HepG2 (cell line): ENCODE data around the gene DNAJC12. TPM values are rescaled to one million over a fixed set of nuclear protein-coding genes. Genes with fewer than 3 reads are reported as not detected.
A peak's percentile ranks its signal among the peaks of the same experiment; 100 is the strongest.

ENCODE experiments used
- CC2D1A ChIP-seq: sonication (generic); formaldehyde crosslinking; IDR thresholded peaks from 2 replicates; pipeline ENCODE4 v1.8.1; 2023; ENCODE audit warnings: mild to moderate bottlenecking, missing genetic modification reagents
- DDIT3 ChIP-seq: sonication (generic); formaldehyde crosslinking; IDR thresholded peaks from 2 replicates; pipeline ENCODE4 v1.4.0; 2020; ENCODE audit warnings: mild to moderate bottlenecking, missing genetic modification reagents
- FOXK1 ChIP-seq: sonication (generic); formaldehyde crosslinking; IDR thresholded peaks from 2 replicates; pipeline ENCODE4 v1.4.0; 2020; ENCODE audit warnings: low read depth, missing genetic modification reagents, borderline replicate concordance
- HDAC2 ChIP-seq: sonication (generic); formaldehyde crosslinking; IDR thresholded peaks from 2 replicates; pipeline ENCODE4 v1.4.0; 2020; ENCODE audit warnings: missing genetic modification reagents
- HMGXB4 ChIP-seq, 2 experiments: sonication (generic) in 1 of 2; formaldehyde crosslinking in 1 of 2; IDR thresholded peaks; 2 replicates each; pipeline versions ENCODE4 v1.4.0 to v1.6.1; 2018 to 2020; ENCODE audit warnings: missing genetic modification reagents in 2 of 2, borderline replicate concordance in 1 of 2, low read depth in 1 of 2, mild to moderate bottlenecking in 1 of 2, missing biosample characterization in 1 of 2
- KDM5A ChIP-seq: fragments of 200-600 bp; sonication (generic); IDR thresholded peaks from 2 replicates; pipeline ENCODE4 v1.7.0; 2018; ENCODE audit warnings: antibody characterized with exemption, mild to moderate bottlenecking, low read length, borderline replicate concordance
- KLF6 ChIP-seq: IDR thresholded peaks from 2 replicates; pipeline ENCODE4 v1.8.0; 2016; ENCODE audit warnings: missing biosample characterization, missing genetic modification reagents
- NFAT5 ChIP-seq: sonication (generic); formaldehyde crosslinking; IDR thresholded peaks from 2 replicates; pipeline ENCODE4 v1.4.0; 2020; ENCODE audit warnings: missing genetic modification reagents
- PHB2 ChIP-seq: fragments of 450-650 bp; IDR thresholded peaks from 2 replicates; pipeline ENCODE4 v1.6.1; 2018; ENCODE audit not compliant: partially characterized antibody
- RFX3 ChIP-seq: IDR thresholded peaks from 2 replicates; pipeline ENCODE4 v1.6.1; 2016; ENCODE audit warnings: missing biosample characterization, missing genetic modification reagents
- SOX5 ChIP-seq: IDR thresholded peaks from 2 replicates; pipeline ENCODE4 v1.6.1; 2016; ENCODE audit warnings: borderline replicate concordance
- SP4 ChIP-seq: sonication (generic); formaldehyde crosslinking; IDR thresholded peaks from 2 replicates; pipeline ENCODE4 v1.8.1; 2023; ENCODE audit warnings: mild to moderate bottlenecking, missing genetic modification reagents
- TSC22D2 ChIP-seq: sonication (generic); formaldehyde crosslinking; IDR thresholded peaks from 2 replicates; pipeline ENCODE4 v1.5.1; 2020; ENCODE audit warnings: missing genetic modification reagents, mild to moderate bottlenecking, borderline replicate concordance
- ZC3H13 ChIP-seq: sonication (generic); formaldehyde crosslinking; IDR thresholded peaks from 2 replicates; pipeline ENCODE4 v1.8.1; 2023; ENCODE audit warnings: mild to moderate bottlenecking, missing genetic modification reagents, moderate library complexity
- ZNF230 ChIP-seq: sonication (generic); formaldehyde crosslinking; IDR thresholded peaks from 2 replicates; pipeline ENCODE4 v1.4.0; 2020; ENCODE audit warnings: mild to moderate bottlenecking, missing genetic modification reagents
- ZNF333 ChIP-seq: sonication (generic); formaldehyde crosslinking; IDR thresholded peaks from 2 replicates; pipeline ENCODE4 v1.4.0; 2020; ENCODE audit warnings: mild to moderate bottlenecking, missing genetic modification reagents, borderline replicate concordance
- ZNF770 ChIP-seq: sonication (generic); formaldehyde crosslinking; IDR thresholded peaks from 2 replicates; pipeline ENCODE4 v1.5.0; 2020; ENCODE audit warnings: mild to moderate bottlenecking, missing genetic modification reagents
- polyA plus RNA-seq, 8 experiments: library from polyadenylated mRNA; depleted of rRNA in 3 of 8; stranded (reverse) in 7 of 8; unstranded in 1 of 8; fragments of >200 nt; fragmentation: Illumina TruSeq in 4 of 8; extraction: Trizol in 4 of 8; gene quantifications; 2 replicates each; pipeline versions ENCODE4 v1.2.1 to v1.2.3, GENCODE V29; 2011 to 2016; ENCODE audit warnings: low read depth in 4 of 8, missing spikeins in 1 of 8, mixed read lengths in 1 of 8; ENCODE audit not compliant: insufficient read depth in 1 of 8
- total RNA-seq, 5 experiments: library from RNA; depleted of rRNA; stranded (reverse); fragments of >200 nt; fragmentation: Illumina TruSeq; extraction: Trizol; gene quantifications; 2 replicates each; pipeline ENCODE4 v1.2.3, GENCODE V29; 2016; ENCODE audit warnings: low read depth in 1 of 5
- TF ChIP-seq, protein P1 (sequence below): sonication (generic); formaldehyde crosslinking; IDR thresholded peaks from 2 replicates; pipeline ENCODE4 v1.4.0; 2020; ENCODE audit warnings: mild to moderate bottlenecking, missing genetic modification reagents

DNAJC12 gene
- total and polyA plus RNA-seq, 2 of the 13 experiments (the other 11 are each of a cell fraction or from before 2014, with no cell fraction given): 11.6 to 43.9 TPM

- TF ChIP-seq DDIT3 (CRISPR knock-in tag): no peak
- TF ChIP-seq KDM5A: no peak
- 0 out of 2 replicates have a peak, but pooled peaks have one; percentile 39 for TF ChIP-seq KLF6 (CRISPR knock-in tag)
- TF ChIP-seq SOX5 (CRISPR knock-in tag): peak; percentile 53; the same call in 1 of the 2 replicates
- TF ChIP-seq ZNF770 (CRISPR knock-in tag): no peak
- TF ChIP-seq HDAC2: 0 out of 2 replicates have a peak, but pooled peaks have one; percentile 8
- no peak for TF ChIP-seq ZNF230 (CRISPR knock-in tag)
- TF ChIP-seq RFX3 (CRISPR knock-in tag): 0 out of 2 replicates have a peak, but pooled peaks have one; percentile 10
- TF ChIP-seq, protein P1, sequence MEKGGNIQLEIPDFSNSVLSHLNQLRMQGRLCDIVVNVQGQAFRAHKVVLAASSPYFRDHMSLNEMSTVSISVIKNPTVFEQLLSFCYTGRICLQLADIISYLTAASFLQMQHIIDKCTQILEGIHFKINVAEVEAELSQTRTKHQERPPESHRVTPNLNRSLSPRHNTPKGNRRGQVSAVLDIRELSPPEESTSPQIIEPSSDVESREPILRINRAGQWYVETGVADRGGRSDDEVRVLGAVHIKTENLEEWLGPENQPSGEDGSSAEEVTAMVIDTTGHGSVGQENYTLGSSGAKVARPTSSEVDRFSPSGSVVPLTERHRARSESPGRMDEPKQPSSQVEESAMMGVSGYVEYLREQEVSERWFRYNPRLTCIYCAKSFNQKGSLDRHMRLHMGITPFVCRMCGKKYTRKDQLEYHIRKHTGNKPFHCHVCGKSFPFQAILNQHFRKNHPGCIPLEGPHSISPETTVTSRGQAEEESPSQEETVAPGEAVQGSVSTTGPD: no peak
- TF ChIP-seq ZC3H13 (CRISPR knock-in tag): no peak
- no peak for TF ChIP-seq SP4 (CRISPR knock-in tag)
- TF ChIP-seq HMGXB4 (CRISPR knock-in tag; IDR thresholded peaks at IDR 0.05; ENCODE audit: borderline replicate concordance in 1 of 2, low read depth in 1 of 2): peak in 1 of 2 experiments; percentile 57; a peak in 1 of 4 replicates
- no peak for TF ChIP-seq ZNF333 (CRISPR knock-in tag)
- no peak for TF ChIP-seq CC2D1A
- TF ChIP-seq PHB2: no peak
- TF ChIP-seq NFAT5 (CRISPR knock-in tag): no peak
- peak; percentile 96 for TF ChIP-seq FOXK1 (CRISPR knock-in tag)
- TF ChIP-seq TSC22D2: no peak
Observed at GRCh38 chr10:67837541-67838314, at the start of gene DNAJC12 (continued).
